Activated B cell treated with CpG ODN at 0.5 μM for 24 hours (primary cell): Measurements from ENCODE around the gene ZG16B. TPM values are rescaled to one million over a fixed set of nuclear protein-coding genes. Genes with fewer than 3 reads are reported as not detected.

ENCODE experiments used
- ATAC-seq: fragments of 200-7000 bp; cut with Tn5 transposase; one replicate; pipeline ENCODE4 v1.10.0; 2021; ENCODE audit warnings: low read depth, mild to moderate bottlenecking, moderate library complexity
- CTCF ChIA-PET: fragments of 350-600 bp; sonication (Branson Sonifier 250); formaldehyde crosslinking; loops from one replicate; lab custom pipeline; 2021; ENCODE audit warnings: antibody characterized with exemption; lab: Charles Lee
- POLR2A ChIA-PET: fragments of 350-600 bp; sonication (Branson Sonifier 250); formaldehyde crosslinking; loops from one replicate; lab custom pipeline; 2021; ENCODE audit warnings: antibody characterized with exemption; lab: Charles Lee
- DNase-seq: peaks from one replicate; pipeline ENCODE4 v3.0.0; 2022
- H3K27ac Mint-ChIP-seq: one replicate; pipeline ENCODE4 v1.8.0; 2020; ENCODE audit warnings: mixed read lengths
- H3K27me3 Mint-ChIP-seq: one replicate; pipeline ENCODE4 v1.8.0; 2021; ENCODE audit warnings: mixed read lengths
- H3K36me3 Mint-ChIP-seq: one replicate; pipeline ENCODE4 v1.8.0; 2021; ENCODE audit warnings: low read depth, mixed read lengths
- H3K4me1 Mint-ChIP-seq: one replicate; pipeline ENCODE4 v1.8.0; 2021; ENCODE audit warnings: mixed read lengths
- H3K4me3 Mint-ChIP-seq: one replicate; pipeline ENCODE4 v1.8.0; 2020; ENCODE audit warnings: mild to moderate bottlenecking, mixed read lengths
- H3K9me3 Mint-ChIP-seq: one replicate; pipeline ENCODE4 v1.8.0; 2020; ENCODE audit warnings: mixed read lengths
- CTCF ChIP-seq: fragments of 200-600 bp; IDR thresholded peaks from one replicate; pipeline ENCODE4 v1.8.0; 2022; ENCODE audit warnings: antibody characterized with exemption, mild to moderate bottlenecking
- intact Hi-C: fragments of 100-400 bp; cut with micrococcal nuclease; formaldehyde crosslinking; loops from one replicate; pipeline ENCODE4 v1.15.1; 2024
- total RNA-seq: library from RNA; stranded (reverse); gene quantifications from 2 replicates; pipeline ENCODE4 v1.2.3, GENCODE V29; 2022

The ZG16B gene
- total RNA-seq, 1 donor from 2014 or later: 0.33 TPM

GRCh38 chr16:2790631-2791030 is 39.5 kb upstream of the ZG16B start:
- intact Hi-C loops: no loop called here
- Mint-ChIP-seq H3K36me3 (no peaks in the 10 kb centered on the region), H3K4me1 (peaks cover 4% of the 10 kb centered on the region), H3K9me3 (no peaks in the 10 kb centered on the region), H3K4me3 (no peak overlapping the region), H3K27me3 (peaks cover 51% of the 10 kb centered on the region), H3K27ac (no peak overlapping the region)
- ChIA-PET CTCF (no interaction called here), POLR2A (no interaction called here)
- ATAC-seq: no peak
- no peak for DNase-seq
- no peak for TF ChIP-seq CTCF

- H3K27ac Mint-ChIP-seq: no peak overlapping the region
- H3K4me1 Mint-ChIP-seq: peaks cover 1% of the 10 kb centered on the region
- ATAC-seq (no peak), DNase-seq (no peak)
- H3K27me3 Mint-ChIP-seq: peaks cover 52% of the 10 kb centered on the region
- POLR2A ChIA-PET: no interaction called here
- intact Hi-C loops: no loop called here
- no peaks in the 10 kb centered on the region for H3K36me3 Mint-ChIP-seq
- CTCF ChIA-PET: no interaction called here
- no peak overlapping the region for H3K4me3 Mint-ChIP-seq
- TF ChIP-seq CTCF: no peak
- no peaks in the 10 kb centered on the region for H3K9me3 Mint-ChIP-seq
Observed at GRCh38 chr16:2791174-2791573, 38.9 kb upstream of the ZG16B start.

GRCh38 chr16:2792940-2793339 is 37.2 kb upstream of the ZG16B start:
- peaks cover 53% of the 10 kb centered on the region for H3K27me3 Mint-ChIP-seq
- intact Hi-C loops: no loop called here
- no peak overlapping the region for H3K27ac Mint-ChIP-seq
- no peak for DNase-seq
- H3K4me3 Mint-ChIP-seq: no peak overlapping the region
- no peaks in the 10 kb centered on the region for H3K4me1 Mint-ChIP-seq
- ChIA-PET CTCF (no interaction called here), POLR2A (no interaction called here)
- no peaks in the 10 kb centered on the region for H3K9me3 Mint-ChIP-seq
- TF ChIP-seq CTCF: no peak
- ATAC-seq: no peak
- H3K36me3 Mint-ChIP-seq: no peaks in the 10 kb centered on the region

GRCh38 chr16:2795395-2796143 is 34.5 kb upstream of the ZG16B start:
- ATAC-seq: no peak
- ChIA-PET CTCF (no interaction called here), POLR2A (interaction anchor here (1.2 kb wide), 1 partner anchor 19 kb away, joined by 3 read pairs; no protein-coding TSS in a partner anchor)
- Mint-ChIP-seq H3K27me3 (peaks cover 39% of the 10 kb centered on the region), H3K36me3 (no peaks in the 10 kb centered on the region), H3K4me3 (no peak overlapping the region), H3K27ac (no peak overlapping the region), H3K9me3 (no peaks in the 10 kb centered on the region), H3K4me1 (no peaks in the 10 kb centered on the region)
- intact Hi-C loops: no loop called here
- DNase-seq: no peak
- no peak for TF ChIP-seq CTCF

GRCh38 chr16:2798723-2799204 is 31.3 kb upstream of the ZG16B start:
- POLR2A ChIA-PET: no interaction called here
- Mint-ChIP-seq H3K36me3 (no peaks in the 10 kb centered on the region), H3K27ac (no peak overlapping the region), H3K4me3 (no peak overlapping the region), H3K27me3 (peaks cover 22% of the 10 kb centered on the region), H3K4me1 (no peaks in the 10 kb centered on the region), H3K9me3 (peaks cover 4% of the 10 kb centered on the region)
- no peak for ATAC-seq
- DNase-seq: no peak
- intact Hi-C loops: no loop called here
- CTCF ChIA-PET: no interaction called here
- no peak for TF ChIP-seq CTCF
